HepG2 (cell line): ENCODE results near the gene DLL1. TPM values are rescaled to one million over a fixed set of nuclear protein-coding genes. Genes with fewer than 3 reads are reported as not detected.

Experiments
- FOXA3 ChIP-seq: IDR thresholded peaks from 2 replicates; pipeline ENCODE4 v1.6.1; 2016; ENCODE audit warnings: missing genetic modification reagents, missing compliant biosample characterization
- KDM6A ChIP-seq: IDR thresholded peaks from 2 replicates; pipeline ENCODE4 v1.6.1; 2016; ENCODE audit warnings: low read depth
- KLF13 ChIP-seq: sonication (generic); formaldehyde crosslinking; IDR thresholded peaks from 2 replicates; pipeline ENCODE4 v1.4.0; 2020; ENCODE audit warnings: mild to moderate bottlenecking, missing genetic modification reagents
- MBNL3 ChIP-seq: fragments of 250-450 bp; sonication (Bioruptor Pico); conservative IDR thresholded peaks from 2 replicates; pipeline ENCODE4 v1.8.0; 2022; ENCODE audit warnings: mild to moderate bottlenecking, inconsistent platforms
- RFX3 ChIP-seq: IDR thresholded peaks from 2 replicates; pipeline ENCODE4 v1.6.1; 2016; ENCODE audit warnings: missing biosample characterization, missing genetic modification reagents
- SSRP1 ChIP-seq: IDR thresholded peaks from 2 replicates; pipeline ENCODE4 v1.6.1; 2016; ENCODE audit warnings: control low read depth
- ZNF605 ChIP-seq: sonication (generic); formaldehyde crosslinking; IDR thresholded peaks from 2 replicates; pipeline ENCODE4 v1.8.0; 2022; ENCODE audit warnings: mild to moderate bottlenecking, missing genetic modification reagents
- ZNF670 ChIP-seq: sonication (generic); formaldehyde crosslinking; IDR thresholded peaks from 2 replicates; pipeline ENCODE4 v1.8.0; 2022; ENCODE audit warnings: mild to moderate bottlenecking, missing genetic modification reagents, borderline replicate concordance
- ZNF776 ChIP-seq: sonication (generic); formaldehyde crosslinking; IDR thresholded peaks from 2 replicates; pipeline ENCODE4 v1.4.0; 2020; ENCODE audit warnings: mild to moderate bottlenecking, missing genetic modification reagents
- ZSCAN29 ChIP-seq: sonication (generic); formaldehyde crosslinking; conservative IDR thresholded peaks from 2 replicates; pipeline ENCODE4 v1.4.0; 2020; ENCODE audit warnings: mild to moderate bottlenecking, missing genetic modification reagents
- polyA plus RNA-seq, 8 experiments: library from polyadenylated mRNA; depleted of rRNA in 3 of 8; stranded (reverse) in 7 of 8; unstranded in 1 of 8; fragments of >200 nt; fragmentation: Illumina TruSeq in 4 of 8; extraction: Trizol in 4 of 8; gene quantifications; 2 replicates each; pipeline versions ENCODE4 v1.2.1 to v1.2.3, GENCODE V29; 2011 to 2016; ENCODE audit warnings: low read depth in 4 of 8, missing spikeins in 1 of 8, mixed read lengths in 1 of 8; ENCODE audit not compliant: insufficient read depth in 1 of 8
- total RNA-seq, 5 experiments: library from RNA; depleted of rRNA; stranded (reverse); fragments of >200 nt; fragmentation: Illumina TruSeq; extraction: Trizol; gene quantifications; 2 replicates each; pipeline ENCODE4 v1.2.3, GENCODE V29; 2016; ENCODE audit warnings: low read depth in 1 of 5
- TF ChIP-seq, protein P1 (sequence below): fragments of 450-650 bp; IDR thresholded peaks from 2 replicates; pipeline ENCODE4 v1.6.1; 2016
- TF ChIP-seq, protein P2 (sequence below): IDR thresholded peaks from 2 replicates; pipeline ENCODE4 v1.6.1; 2016; ENCODE audit warnings: low read depth, missing genetic modification reagents, missing compliant biosample characterization
- TF ChIP-seq, protein P3 (sequence below): sonication (generic); formaldehyde crosslinking; IDR thresholded peaks from 2 replicates; pipeline ENCODE4 v1.9.0; 2022; ENCODE audit warnings: missing genetic modification reagents, mild to moderate bottlenecking, borderline replicate concordance
- TF ChIP-seq, protein P4 (sequence below): sonication (generic); formaldehyde crosslinking; IDR thresholded peaks from 2 replicates; pipeline ENCODE4 v1.4.0; 2020; ENCODE audit warnings: missing genetic modification reagents

DLL1 gene
- total and polyA plus RNA-seq, 2 of the 13 experiments (the other 11 are each of a cell fraction or from before 2014, with no cell fraction given), result not detected

DNA sequence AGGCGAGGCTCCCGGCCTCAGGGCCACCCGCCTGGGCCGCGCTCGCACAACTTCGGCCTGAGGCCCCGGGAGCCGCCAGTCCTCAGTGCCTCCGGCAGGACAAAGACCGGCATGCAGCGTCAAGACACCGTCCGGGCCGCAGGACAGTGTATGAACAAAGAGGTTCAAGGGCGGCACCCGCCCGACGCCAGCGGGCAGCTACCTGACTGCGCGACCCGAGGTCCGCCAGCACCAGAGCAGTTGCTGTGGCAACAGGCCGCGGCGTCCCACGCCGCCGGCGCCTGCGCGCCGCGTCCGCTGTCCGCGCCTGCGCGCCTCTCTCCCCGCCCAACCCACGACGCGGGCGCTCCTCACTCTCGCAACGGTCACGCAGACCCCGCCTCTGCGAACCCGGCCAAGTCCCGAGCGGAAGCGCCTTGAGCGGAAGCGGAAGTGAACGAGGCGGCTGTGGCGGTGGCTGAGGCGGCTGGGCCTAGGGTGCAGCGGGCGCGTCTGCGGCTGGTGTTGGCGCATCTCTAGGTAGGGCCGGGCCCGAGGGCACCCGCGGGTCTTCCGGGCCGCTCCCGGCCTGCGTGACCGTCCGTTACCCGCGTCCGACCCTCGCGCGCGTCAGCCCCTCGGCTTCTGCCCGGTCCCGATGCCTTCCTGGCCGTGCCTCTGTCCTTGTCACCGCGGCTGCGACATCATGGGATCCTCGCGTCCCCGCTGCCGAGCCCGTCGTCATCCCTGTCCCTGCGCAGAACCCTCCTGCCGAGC is 15.6 kb upstream of the DLL1 start, which contains the start of gene FAM120B (continued):
- TF ChIP-seq, protein P1, sequence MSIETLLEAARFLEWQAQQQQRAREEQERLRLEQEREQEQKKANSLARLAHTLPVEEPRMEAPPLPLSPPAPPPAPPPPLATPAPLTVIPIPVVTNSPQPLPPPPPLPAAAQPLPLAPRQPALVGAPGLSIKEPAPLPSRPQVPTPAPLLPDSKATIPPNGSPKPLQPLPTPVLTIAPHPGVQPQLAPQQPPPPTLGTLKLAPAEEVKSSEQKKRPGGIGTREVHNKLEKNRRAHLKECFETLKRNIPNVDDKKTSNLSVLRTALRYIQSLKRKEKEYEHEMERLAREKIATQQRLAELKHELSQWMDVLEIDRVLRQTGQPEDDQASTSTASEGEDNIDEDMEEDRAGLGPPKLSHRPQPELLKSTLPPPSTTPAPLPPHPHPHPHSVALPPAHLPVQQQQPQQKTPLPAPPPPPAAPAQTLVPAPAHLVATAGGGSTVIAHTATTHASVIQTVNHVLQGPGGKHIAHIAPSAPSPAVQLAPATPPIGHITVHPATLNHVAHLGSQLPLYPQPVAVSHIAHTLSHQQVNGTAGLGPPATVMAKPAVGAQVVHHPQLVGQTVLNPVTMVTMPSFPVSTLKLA, result no peak; the same call in 1 of the 2 replicates
- TF ChIP-seq KLF13 (CRISPR knock-in tag) (peak; percentile 35; the same call in 1 of the 2 replicates), MBNL3 (no peak), ZNF605 (CRISPR knock-in tag) (peak; percentile 95), RFX3 (CRISPR knock-in tag) (peak; percentile 83), KDM6A (no peak), SSRP1 (CRISPR knock-in tag) (no peak), ZSCAN29 (0 out of 2 replicates have a peak, but pooled peaks have one; percentile 56), ZNF670 (CRISPR knock-in tag) (0 out of 2 replicates have a peak, but pooled peaks have one; percentile 80), FOXA3 (CRISPR knock-in tag) (peak; percentile 63), ZNF776 (CRISPR knock-in tag) (peak; percentile 97)
- TF ChIP-seq, protein P2, sequence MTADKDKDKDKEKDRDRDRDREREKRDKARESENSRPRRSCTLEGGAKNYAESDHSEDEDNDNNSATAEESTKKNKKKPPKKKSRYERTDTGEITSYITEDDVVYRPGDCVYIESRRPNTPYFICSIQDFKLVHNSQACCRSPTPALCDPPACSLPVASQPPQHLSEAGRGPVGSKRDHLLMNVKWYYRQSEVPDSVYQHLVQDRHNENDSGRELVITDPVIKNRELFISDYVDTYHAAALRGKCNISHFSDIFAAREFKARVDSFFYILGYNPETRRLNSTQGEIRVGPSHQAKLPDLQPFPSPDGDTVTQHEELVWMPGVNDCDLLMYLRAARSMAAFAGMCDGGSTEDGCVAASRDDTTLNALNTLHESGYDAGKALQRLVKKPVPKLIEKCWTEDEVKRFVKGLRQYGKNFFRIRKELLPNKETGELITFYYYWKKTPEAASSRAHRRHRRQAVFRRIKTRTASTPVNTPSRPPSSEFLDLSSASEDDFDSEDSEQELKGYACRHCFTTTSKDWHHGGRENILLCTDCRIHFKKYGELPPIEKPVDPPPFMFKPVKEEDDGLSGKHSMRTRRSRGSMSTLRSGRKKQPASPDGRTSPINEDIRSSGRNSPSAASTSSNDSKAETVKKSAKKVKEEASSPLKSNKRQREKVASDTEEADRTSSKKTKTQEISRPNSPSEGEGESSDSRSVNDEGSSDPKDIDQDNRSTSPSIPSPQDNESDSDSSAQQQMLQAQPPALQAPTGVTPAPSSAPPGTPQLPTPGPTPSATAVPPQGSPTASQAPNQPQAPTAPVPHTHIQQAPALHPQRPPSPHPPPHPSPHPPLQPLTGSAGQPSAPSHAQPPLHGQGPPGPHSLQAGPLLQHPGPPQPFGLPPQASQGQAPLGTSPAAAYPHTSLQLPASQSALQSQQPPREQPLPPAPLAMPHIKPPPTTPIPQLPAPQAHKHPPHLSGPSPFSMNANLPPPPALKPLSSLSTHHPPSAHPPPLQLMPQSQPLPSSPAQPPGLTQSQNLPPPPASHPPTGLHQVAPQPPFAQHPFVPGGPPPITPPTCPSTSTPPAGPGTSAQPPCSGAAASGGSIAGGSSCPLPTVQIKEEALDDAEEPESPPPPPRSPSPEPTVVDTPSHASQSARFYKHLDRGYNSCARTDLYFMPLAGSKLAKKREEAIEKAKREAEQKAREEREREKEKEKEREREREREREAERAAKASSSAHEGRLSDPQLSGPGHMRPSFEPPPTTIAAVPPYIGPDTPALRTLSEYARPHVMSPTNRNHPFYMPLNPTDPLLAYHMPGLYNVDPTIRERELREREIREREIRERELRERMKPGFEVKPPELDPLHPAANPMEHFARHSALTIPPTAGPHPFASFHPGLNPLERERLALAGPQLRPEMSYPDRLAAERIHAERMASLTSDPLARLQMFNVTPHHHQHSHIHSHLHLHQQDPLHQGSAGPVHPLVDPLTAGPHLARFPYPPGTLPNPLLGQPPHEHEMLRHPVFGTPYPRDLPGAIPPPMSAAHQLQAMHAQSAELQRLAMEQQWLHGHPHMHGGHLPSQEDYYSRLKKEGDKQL (CRISPR knock-in tag), result peak; percentile 52; the same call in 1 of the 2 replicates
- TF ChIP-seq, protein P3, sequence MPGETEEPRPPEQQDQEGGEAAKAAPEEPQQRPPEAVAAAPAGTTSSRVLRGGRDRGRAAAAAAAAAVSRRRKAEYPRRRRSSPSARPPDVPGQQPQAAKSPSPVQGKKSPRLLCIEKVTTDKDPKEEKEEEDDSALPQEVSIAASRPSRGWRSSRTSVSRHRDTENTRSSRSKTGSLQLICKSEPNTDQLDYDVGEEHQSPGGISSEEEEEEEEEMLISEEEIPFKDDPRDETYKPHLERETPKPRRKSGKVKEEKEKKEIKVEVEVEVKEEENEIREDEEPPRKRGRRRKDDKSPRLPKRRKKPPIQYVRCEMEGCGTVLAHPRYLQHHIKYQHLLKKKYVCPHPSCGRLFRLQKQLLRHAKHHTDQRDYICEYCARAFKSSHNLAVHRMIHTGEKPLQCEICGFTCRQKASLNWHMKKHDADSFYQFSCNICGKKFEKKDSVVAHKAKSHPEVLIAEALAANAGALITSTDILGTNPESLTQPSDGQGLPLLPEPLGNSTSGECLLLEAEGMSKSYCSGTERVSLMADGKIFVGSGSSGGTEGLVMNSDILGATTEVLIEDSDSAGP (CRISPR knock-in tag), result peak; percentile 91; the same call in 1 of the 2 replicates
- TF ChIP-seq, protein P4, sequence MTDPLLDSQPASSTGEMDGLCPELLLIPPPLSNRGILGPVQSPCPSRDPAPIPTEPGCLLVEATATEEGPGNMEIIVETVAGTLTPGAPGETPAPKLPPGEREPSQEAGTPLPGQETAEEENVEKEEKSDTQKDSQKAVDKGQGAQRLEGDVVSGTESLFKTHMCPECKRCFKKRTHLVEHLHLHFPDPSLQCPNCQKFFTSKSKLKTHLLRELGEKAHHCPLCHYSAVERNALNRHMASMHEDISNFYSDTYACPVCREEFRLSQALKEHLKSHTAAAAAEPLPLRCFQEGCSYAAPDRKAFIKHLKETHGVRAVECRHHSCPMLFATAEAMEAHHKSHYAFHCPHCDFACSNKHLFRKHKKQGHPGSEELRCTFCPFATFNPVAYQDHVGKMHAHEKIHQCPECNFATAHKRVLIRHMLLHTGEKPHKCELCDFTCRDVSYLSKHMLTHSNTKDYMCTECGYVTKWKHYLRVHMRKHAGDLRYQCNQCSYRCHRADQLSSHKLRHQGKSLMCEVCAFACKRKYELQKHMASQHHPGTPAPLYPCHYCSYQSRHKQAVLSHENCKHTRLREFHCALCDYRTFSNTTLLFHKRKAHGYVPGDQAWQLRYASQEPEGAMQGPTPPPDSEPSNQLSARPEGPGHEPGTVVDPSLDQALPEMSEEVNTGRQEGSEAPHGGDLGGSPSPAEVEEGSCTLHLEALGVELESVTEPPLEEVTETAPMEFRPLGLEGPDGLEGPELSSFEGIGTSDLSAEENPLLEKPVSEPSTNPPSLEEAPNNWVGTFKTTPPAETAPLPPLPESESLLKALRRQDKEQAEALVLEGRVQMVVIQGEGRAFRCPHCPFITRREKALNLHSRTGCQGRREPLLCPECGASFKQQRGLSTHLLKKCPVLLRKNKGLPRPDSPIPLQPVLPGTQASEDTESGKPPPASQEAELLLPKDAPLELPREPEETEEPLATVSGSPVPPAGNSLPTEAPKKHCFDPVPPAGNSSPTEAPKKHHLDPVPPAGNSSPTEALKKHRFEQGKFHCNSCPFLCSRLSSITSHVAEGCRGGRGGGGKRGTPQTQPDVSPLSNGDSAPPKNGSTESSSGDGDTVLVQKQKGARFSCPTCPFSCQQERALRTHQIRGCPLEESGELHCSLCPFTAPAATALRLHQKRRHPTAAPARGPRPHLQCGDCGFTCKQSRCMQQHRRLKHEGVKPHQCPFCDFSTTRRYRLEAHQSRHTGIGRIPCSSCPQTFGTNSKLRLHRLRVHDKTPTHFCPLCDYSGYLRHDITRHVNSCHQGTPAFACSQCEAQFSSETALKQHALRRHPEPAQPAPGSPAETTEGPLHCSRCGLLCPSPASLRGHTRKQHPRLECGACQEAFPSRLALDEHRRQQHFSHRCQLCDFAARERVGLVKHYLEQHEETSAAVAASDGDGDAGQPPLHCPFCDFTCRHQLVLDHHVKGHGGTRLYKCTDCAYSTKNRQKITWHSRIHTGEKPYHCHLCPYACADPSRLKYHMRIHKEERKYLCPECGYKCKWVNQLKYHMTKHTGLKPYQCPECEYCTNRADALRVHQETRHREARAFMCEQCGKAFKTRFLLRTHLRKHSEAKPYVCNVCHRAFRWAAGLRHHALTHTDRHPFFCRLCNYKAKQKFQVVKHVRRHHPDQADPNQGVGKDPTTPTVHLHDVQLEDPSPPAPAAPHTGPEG (CRISPR knock-in tag), result peak; percentile 91
